K562 (cell line): ENCODE data around the gene BAZ2A. TPM values are rescaled to one million over a fixed set of nuclear protein-coding genes. Genes with fewer than 3 reads are reported as not detected.
A peak's percentile ranks its signal among the peaks of the same experiment; 100 is the strongest.

ENCODE experiments used
- ATF2 ChIP-seq: sonication (generic); formaldehyde crosslinking; IDR thresholded peaks from 2 replicates; pipeline ENCODE4 v1.8.1; 2022; ENCODE audit warnings: missing genetic modification reagents
- CBFA2T3 ChIP-seq: fragments of 450-650 bp; IDR thresholded peaks from 2 replicates; pipeline ENCODE4 v1.6.1; 2017
- CBX5 ChIP-seq: IDR thresholded peaks from 2 replicates; pipeline ENCODE4 v1.6.1; 2014; ENCODE audit warnings: low read depth, borderline replicate concordance
- CUX1 ChIP-seq: fragments of 200-800 bp; sonication (Bioruptor generic); IDR thresholded peaks from 2 replicates; pipeline ENCODE4 v1.6.1; 2016; ENCODE audit warnings: missing genetic modification characterization, missing compliant biosample characterization
- ELF1 ChIP-seq: fragments of 200-800 bp; sonication (Bioruptor generic); IDR thresholded peaks from 2 replicates; pipeline ENCODE4 v1.6.1; 2016; ENCODE audit warnings: missing genetic modification characterization, missing compliant biosample characterization
- EZH2 ChIP-seq: IDR thresholded peaks from 2 replicates; pipeline ENCODE4 v1.6.1; 2012; ENCODE audit warnings: low read depth, mild to moderate bottlenecking, inconsistent platforms, low read length, borderline replicate concordance
- FOXM1 ChIP-seq, 2 experiments: fragments of 450-650 bp in 1 of 2; sonication (generic) in 1 of 2; formaldehyde crosslinking in 1 of 2; IDR thresholded peaks; 2 replicates each; pipeline versions ENCODE4 v1.6.1 to v1.9.0; 2017 to 2022; ENCODE audit warnings: low read depth in 2 of 2, mild to moderate bottlenecking in 2 of 2, missing genetic modification reagents in 1 of 2, moderate library complexity in 1 of 2
- LEF1 ChIP-seq: fragments of 450-650 bp; IDR thresholded peaks from 2 replicates; pipeline ENCODE4 v1.6.1; 2016; ENCODE audit warnings: mild to moderate bottlenecking
- MAZ ChIP-seq, 2 experiments: fragments of 450-650 bp in 1 of 2; sonication (generic) in 1 of 2; formaldehyde crosslinking; IDR thresholded peaks in 1 of 2; conservative IDR thresholded peaks in 1 of 2; 2 replicates each; pipeline versions ENCODE4 v1.4.0 to v1.5.0; 2020; ENCODE audit warnings: mild to moderate bottlenecking in 1 of 2, missing genetic modification reagents in 1 of 2
- MBD2 ChIP-seq: sonication (generic); IDR thresholded peaks from 2 replicates; pipeline ENCODE4 v1.6.1; 2016; ENCODE audit warnings: low read depth, borderline replicate concordance
- MITF ChIP-seq: IDR thresholded peaks from 2 replicates; pipeline ENCODE4 v1.6.1; 2014; ENCODE audit warnings: antibody characterized with exemption
- MTA3 ChIP-seq: fragments of 450-650 bp; formaldehyde crosslinking; IDR thresholded peaks from 2 replicates; pipeline ENCODE4 v1.6.1; 2017; ENCODE audit warnings: mild to moderate bottlenecking, borderline replicate concordance
- POLR2AphosphoS2 ChIP-seq: IDR thresholded peaks from 2 replicates; pipeline ENCODE4 v1.6.1; 2012; ENCODE audit warnings: low read length, improper control_type of control experiment
- RBM39 ChIP-seq: fragments of 200-400 bp; formaldehyde crosslinking; optimal IDR thresholded peaks from 2 replicates; pipeline ENCODE3; 2018; ENCODE audit warnings: low read depth, low read length
- RHOXF2B ChIP-seq: fragments of 250-450 bp; sonication (Bioruptor Pico); conservative IDR thresholded peaks from 2 replicates; pipeline ENCODE4 v1.5.1; 2021
- SMARCB1 ChIP-seq: IDR thresholded peaks from 2 replicates; pipeline ENCODE4 v1.6.1; 2011; ENCODE audit warnings: improper control_type of control experiment, low read depth; ENCODE audit not compliant: insufficient read length
- SUPT5H ChIP-seq: fragments of 450-650 bp; IDR thresholded peaks from 2 replicates; pipeline ENCODE4 v1.6.1; 2016
- WHSC1 ChIP-seq: IDR thresholded peaks from one replicate; pipeline ENCODE4 v1.6.1; 2012; ENCODE audit warnings: low read length, control low read depth, inconsistent platforms
- XRCC4 ChIP-seq: IDR thresholded peaks from one replicate; pipeline ENCODE4 v1.6.1; 2011; ENCODE audit not compliant: insufficient read depth, insufficient read length; ENCODE audit errors: extremely low read depth
- ZBTB17 ChIP-seq: fragments of 450-650 bp; formaldehyde crosslinking; IDR thresholded peaks from 2 replicates; pipeline ENCODE4 v1.4.0; 2020; ENCODE audit warnings: mild to moderate bottlenecking
- ZFPM2 ChIP-seq: fragments of 250-450 bp; sonication (Bioruptor Pico); IDR thresholded peaks from 2 replicates; pipeline ENCODE4 v1.5.1; 2022; ENCODE audit warnings: mild to moderate bottlenecking
- ZNF24 ChIP-seq: fragments of 450-650 bp; IDR thresholded peaks from 2 replicates; pipeline ENCODE4 v1.6.1; 2016
- ZSCAN32 ChIP-seq: fragments of 450-650 bp; formaldehyde crosslinking; IDR thresholded peaks from 2 replicates; pipeline ENCODE4 v1.4.0; 2020; ENCODE audit warnings: mild to moderate bottlenecking, moderate library complexity
- ZZZ3 ChIP-seq: fragments of 450-650 bp; IDR thresholded peaks from 2 replicates; pipeline ENCODE4 v1.6.1; 2016; ENCODE audit warnings: antibody characterized with exemption, mild to moderate bottlenecking, moderate library complexity
- polyA plus RNA-seq, 8 experiments: library from polyadenylated mRNA; depleted of rRNA in 4 of 8; stranded (reverse) in 5 of 8; unstranded in 3 of 8; fragments of >200 nt; fragmentation: Nextera tagmentation in 2 of 8; fragmentation: Illumina TruSeq in 1 of 8; extraction: Ambion mirVana in 2 of 8; extraction: Trizol in 1 of 8; gene quantifications; 2 replicates each; pipeline versions ENCODE4 v1.2.1 to v1.2.3, GENCODE V29; 2011 to 2014; ENCODE audit warnings: inconsistent platforms in 1 of 8, missing spikeins in 1 of 8
- total RNA-seq, 7 experiments: library from RNA; depleted of rRNA in 6 of 7; stranded (reverse); fragments of >200 nt in 6 of 7; fragmentation: Illumina TruSeq in 2 of 7; extraction: Trizol in 2 of 7; gene quantifications; 2 replicates each; pipeline versions ENCODE4 v1.2.1 to v1.2.3, GENCODE V29; 2011 to 2021; ENCODE audit warnings: low replicate concordance in 1 of 7

BAZ2A gene
- total and polyA plus RNA-seq, 9 of the 15 experiments (the other 6 are each of a cell fraction or from before 2014, with no cell fraction given) = 4.5 to 86.4 (median 26.2) TPM

- TF ChIP-seq CUX1 (CRISPR knock-in tag) (no peak), FOXM1 (IDR thresholded peaks at IDR 0.05; ENCODE audit: low read depth) (peak; percentile 98), FOXM1 (CRISPR knock-in tag; IDR thresholded peaks at IDR 0.05; ENCODE audit: low read depth) (no peak), MITF (no peak), POLR2AphosphoS2 (no peak), MAZ (CRISPR knock-in tag; conservative IDR thresholded peaks at IDR 0.05 in 1 of 2, IDR thresholded peaks at IDR 0.05 in 1 of 2) (peak; percentile 90 to 96), ZFPM2 (CRISPR knock-in tag) (no peak), LEF1 (0 out of 2 replicates have a peak, but pooled peaks have one; percentile 37), CBFA2T3 (no peak), SMARCB1 (no peak), ZNF24 (0 out of 2 replicates have a peak, but pooled peaks have one; percentile 23), MBD2 (0 out of 2 replicates have a peak, but pooled peaks have one; percentile 44), WHSC1 (no peak), ZSCAN32 (CRISPR knock-in tag) (no peak), ZZZ3 (no peak), EZH2 (no peak), ELF1 (tag) (no peak), RBM39 (no peak), SUPT5H (peak; percentile 30; the same call in 1 of the 2 replicates), ZBTB17 (CRISPR knock-in tag) (peak; percentile 67; the same call in 1 of the 2 replicates), CBX5 (0 out of 2 replicates have a peak, but pooled peaks have one; percentile 27), XRCC4 (no peak), MTA3 (peak; percentile 46; the same call in 1 of the 2 replicates), RHOXF2B (CRISPR knock-in tag) (no peak), ATF2 (CRISPR knock-in tag) (peak; percentile 45; the same call in 1 of the 2 replicates)
Observed at GRCh38 chr12:56630180-56630632, at the start of gene BAZ2A (continued).
